SK-N-SH (cell line): ENCODE results near the gene ZNF2. TPM values are rescaled to one million over a fixed set of nuclear protein-coding genes. Genes with fewer than 3 reads are reported as not detected.
A peak's percentile ranks its signal among the peaks of the same experiment; 100 is the strongest.

Source experiments
- CTCF ChIA-PET: fragments of 300-600, 350-600 bp; formaldehyde crosslinking; extraction: SDS; loops from one replicate; lab custom pipeline; 2021; lab: Yijun Ruan, JAX
- POLR2A ChIA-PET: fragments of 350-600 bp; sonication (Branson Sonifier 250); formaldehyde crosslinking; extraction: SDS; loops from one replicate; lab custom pipeline; 2020; ENCODE audit warnings: antibody characterized with exemption, inconsistent platforms; lab: Yijun Ruan, JAX
- DNase-seq: peaks from one replicate; pipeline ENCODE4 v3.0.0; 2012
- H2AFZ ChIP-seq: fragments of 200-600 bp; sonication (generic); 2 replicates; pipeline ENCODE4 v1.8.1; 2016; ENCODE audit warnings: antibody characterized with exemption, mild to moderate bottlenecking, low read depth
- H3F3A ChIP-seq: fragments of 200-600 bp; sonication (generic); replicated peaks from 2 replicates; pipeline ENCODE3; 2016; ENCODE audit warnings: antibody characterized with exemption, mild to moderate bottlenecking; ENCODE audit not compliant: insufficient read depth
- H3K27ac ChIP-seq, 2 experiments: fragments of 200-500 bp in 1 of 2; fragments of 200-600 bp in 1 of 2; sonication (Bioruptor generic) in 1 of 2; sonication (generic), shearing (Covaris generic) in 1 of 2; 2 replicates each; pipeline versions ENCODE4 v1.5.1 to v1.6.1; 2014 to 2016; ENCODE audit warnings: low read depth in 2 of 2, inconsistent platforms in 1 of 2, low read length in 1 of 2, mild to moderate bottlenecking in 1 of 2, mixed read lengths in 1 of 2
- H3K27me3 ChIP-seq: fragments of 200-600 bp; sonication (generic), shearing (Covaris generic); 2 replicates; pipeline ENCODE4 v1.6.1; 2016; ENCODE audit warnings: mixed run types; ENCODE audit not compliant: insufficient read depth
- H3K36me3 ChIP-seq, 2 experiments: fragments of 200-500 bp in 1 of 2; fragments of 200-600 bp in 1 of 2; sonication (Bioruptor generic) in 1 of 2; sonication (generic) in 1 of 2; replicated peaks in 1 of 2; 2 replicates each; pipeline versions ENCODE3 to v1.5.1; 2014 to 2016; ENCODE audit warnings: low read length in 1 of 2, mild to moderate bottlenecking in 1 of 2; ENCODE audit not compliant: insufficient read depth in 2 of 2, control insufficient read depth in 1 of 2
- H3K4me1 ChIP-seq, 2 experiments: fragments of 200-500 bp in 1 of 2; fragments of 200-600 bp in 1 of 2; sonication (Bioruptor generic) in 1 of 2; sonication (generic), shearing (Covaris generic) in 1 of 2; 2 replicates each; pipeline versions ENCODE4 v1.5.1 to v1.6.1; 2014 to 2016; ENCODE audit warnings: low read depth in 1 of 2, low read length in 1 of 2, mixed run types in 1 of 2; ENCODE audit not compliant: insufficient read depth in 2 of 2, control insufficient read depth in 1 of 2
- H3K4me2 ChIP-seq: fragments of 200-600 bp; sonication (generic), shearing (Covaris generic); 2 replicates; pipeline ENCODE4 v1.6.1; 2017; ENCODE audit warnings: mixed run types
- H3K4me3 ChIP-seq, 2 experiments: fragments of 200-500 bp in 1 of 2; fragments of 200-600 bp in 1 of 2; sonication (Bioruptor generic) in 1 of 2; sonication (generic), shearing (Covaris generic) in 1 of 2; 2 replicates each; pipeline versions ENCODE4 v1.5.1 to v1.8.1; 2014 to 2016; ENCODE audit warnings: low read depth in 2 of 2, inconsistent platforms in 1 of 2, low read length in 1 of 2, mild to moderate bottlenecking in 1 of 2, mixed read lengths in 1 of 2, moderate library complexity in 1 of 2
- H3K79me2 ChIP-seq: fragments of 200-600 bp; sonication (generic); 2 replicates; pipeline ENCODE4 v1.8.1; 2017; ENCODE audit warnings: mild to moderate bottlenecking; ENCODE audit not compliant: insufficient read depth
- H3K9ac ChIP-seq: fragments of 200-600 bp; sonication (generic); 2 replicates; pipeline ENCODE4 v1.6.1; 2017; ENCODE audit warnings: mixed run types
- H3K9me2 ChIP-seq: fragments of 200-600 bp; sonication (generic); 2 replicates; pipeline ENCODE4 v1.6.1; 2017; ENCODE audit warnings: mixed run types
- H3K9me3 ChIP-seq: fragments of 200-600 bp; sonication (generic); 2 replicates; pipeline ENCODE4 v1.6.1; 2017; ENCODE audit warnings: mixed run types, mild to moderate bottlenecking, moderate library complexity
- H4K20me1 ChIP-seq: fragments of 200-600 bp; sonication (generic); 2 replicates; pipeline ENCODE4 v1.6.1; 2017; ENCODE audit warnings: mild to moderate bottlenecking, mixed run types; ENCODE audit not compliant: insufficient read depth
- CHD2 ChIP-seq: fragments of 150-350 bp; IDR thresholded peaks from 2 replicates; pipeline ENCODE4 v1.6.1; 2018; ENCODE audit warnings: low read length; ENCODE audit not compliant: partially characterized antibody
- EP300 ChIP-seq, 2 experiments: IDR thresholded peaks; 2 replicates each; pipeline versions ENCODE4 v1.4.0 to v1.6.1; 2012; ENCODE audit warnings: borderline replicate concordance in 1 of 2, low read depth in 1 of 2, low read length in 1 of 2
- EZH2phosphoT487 ChIP-seq: fragments of 200-600 bp; sonication (generic); IDR thresholded peaks from 2 replicates; pipeline ENCODE4 v1.6.1; 2017; ENCODE audit warnings: low read depth, mixed run types, mild to moderate bottlenecking, antibody characterized with exemption, moderate library complexity, borderline replicate concordance
- GATA2 ChIP-seq: sonication (generic); formaldehyde crosslinking; IDR thresholded peaks from 2 replicates; pipeline ENCODE4 v1.5.0; 2020; ENCODE audit warnings: mild to moderate bottlenecking, missing genetic modification reagents
- JUND ChIP-seq: IDR thresholded peaks from 2 replicates; pipeline ENCODE4 v1.4.0; 2012
- MEF2A ChIP-seq: IDR thresholded peaks from 2 replicates; pipeline ENCODE4 v1.4.0; 2012; ENCODE audit warnings: low read depth, borderline replicate concordance
- MXI1 ChIP-seq: IDR thresholded peaks from 2 replicates; pipeline ENCODE4 v1.6.1; 2012; ENCODE audit warnings: mild to moderate bottlenecking, low read depth, low read length, improper control_type of control experiment
- NRF1 ChIP-seq: IDR thresholded peaks from 2 replicates; pipeline ENCODE4 v1.6.1; 2012; ENCODE audit warnings: low read depth, mild to moderate bottlenecking, low read length
- TCF12 ChIP-seq: IDR thresholded peaks from 2 replicates; pipeline ENCODE4 v1.4.0; 2012
- TEAD4 ChIP-seq: IDR thresholded peaks from 2 replicates; pipeline ENCODE4 v1.4.0; 2012; ENCODE audit warnings: mild to moderate bottlenecking, borderline replicate concordance; ENCODE audit not compliant: insufficient read depth
- YY1 ChIP-seq: IDR thresholded peaks from 2 replicates; pipeline ENCODE4 v1.4.0; 2012; ENCODE audit warnings: low read depth, mild to moderate bottlenecking
- WGBS: methylation state at CpG from one replicate; pipeline ENCODE4 v1.1.6; 2017; ENCODE audit warnings: low lambda C conversion rate; 5-methylcytosine and 5-hydroxymethylcytosine counted together
- polyA plus RNA-seq, 3 experiments: library from polyadenylated mRNA; depleted of rRNA; stranded (reverse); fragments of >200 nt; gene quantifications; 2 replicates each; pipeline ENCODE4 v1.2.3, GENCODE V29; 2012
- TF ChIP-seq, protein P1 (sequence below): fragments of 150-350 bp; IDR thresholded peaks from 2 replicates; pipeline ENCODE4 v1.6.1; 2017; ENCODE audit warnings: antibody characterized with exemption, low read length, low read depth, borderline replicate concordance
- TF ChIP-seq, protein P2 (sequence below): IDR thresholded peaks from 2 replicates; pipeline ENCODE4 v1.4.0; 2012; ENCODE audit warnings: low read depth
- TF ChIP-seq, protein P3 (sequence below): IDR thresholded peaks from 2 replicates; pipeline ENCODE4 v1.4.0; 2012; ENCODE audit warnings: low read depth, borderline replicate concordance
- TF ChIP-seq, protein P4 (sequence below): IDR thresholded peaks from 2 replicates; pipeline ENCODE4; 2012
- TF ChIP-seq, protein P5 (sequence below): IDR thresholded peaks from 2 replicates; pipeline ENCODE4 v1.4.0; 2012; ENCODE audit warnings: low read depth, borderline replicate concordance

Gene ZNF2
- polyA plus RNA-seq, 1 of the 3 experiments (the other 2 are of a cell fraction): 1.6 TPM

DNA sequence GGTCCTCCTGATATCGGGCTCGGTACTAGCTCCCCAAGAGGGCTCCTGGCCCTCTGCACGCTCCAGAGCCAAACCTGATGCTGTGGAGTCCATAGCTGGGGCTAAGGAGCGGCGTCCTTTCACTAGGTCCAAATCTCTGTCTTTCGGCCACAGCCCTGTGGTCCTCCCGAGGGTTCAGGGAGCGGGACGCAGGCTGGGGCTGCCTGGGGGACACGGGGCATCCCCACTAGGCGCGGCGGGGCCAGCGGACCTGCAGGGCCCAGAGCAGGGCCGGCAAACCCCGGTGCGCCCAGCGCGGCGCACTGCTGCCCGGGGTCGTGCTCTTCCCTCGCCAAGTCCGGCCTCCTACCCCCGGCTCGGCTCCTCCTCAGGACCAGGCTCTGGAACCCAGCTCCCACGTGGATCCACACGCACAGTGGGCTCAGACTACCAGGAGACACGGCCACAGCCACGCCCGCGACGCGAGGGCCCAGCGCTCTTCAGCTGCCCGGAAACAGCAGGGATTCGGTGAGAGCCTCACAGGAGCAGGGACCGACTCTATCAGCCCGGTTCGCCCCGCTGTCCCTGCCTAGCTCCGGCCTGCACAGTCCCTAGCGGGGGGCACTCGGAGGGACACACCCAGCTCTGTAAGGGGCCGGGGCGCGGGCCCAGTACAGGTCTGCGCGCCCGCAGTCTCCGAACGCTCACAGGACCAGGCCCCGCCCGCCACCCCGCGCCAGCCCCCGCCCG, 6.6 kb upstream of the ZNF2 start (continued):
- TF ChIP-seq MEF2A: no peak
- TF ChIP-seq YY1: no peak
- no peak for TF ChIP-seq EZH2phosphoT487
- TF ChIP-seq, protein P1, sequence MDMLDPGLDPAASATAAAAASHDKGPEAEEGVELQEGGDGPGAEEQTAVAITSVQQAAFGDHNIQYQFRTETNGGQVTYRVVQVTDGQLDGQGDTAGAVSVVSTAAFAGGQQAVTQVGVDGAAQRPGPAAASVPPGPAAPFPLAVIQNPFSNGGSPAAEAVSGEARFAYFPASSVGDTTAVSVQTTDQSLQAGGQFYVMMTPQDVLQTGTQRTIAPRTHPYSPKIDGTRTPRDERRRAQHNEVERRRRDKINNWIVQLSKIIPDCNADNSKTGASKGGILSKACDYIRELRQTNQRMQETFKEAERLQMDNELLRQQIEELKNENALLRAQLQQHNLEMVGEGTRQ: no peak
- no peak for TF ChIP-seq EP300 (IDR thresholded peaks at IDR 0.05; ENCODE audit: borderline replicate concordance in 1 of 2, low read depth in 1 of 2, low read length in 1 of 2)
- no peak for TF ChIP-seq TCF12
- no peak for TF ChIP-seq JUND
- no peak for TF ChIP-seq CHD2

DNA sequence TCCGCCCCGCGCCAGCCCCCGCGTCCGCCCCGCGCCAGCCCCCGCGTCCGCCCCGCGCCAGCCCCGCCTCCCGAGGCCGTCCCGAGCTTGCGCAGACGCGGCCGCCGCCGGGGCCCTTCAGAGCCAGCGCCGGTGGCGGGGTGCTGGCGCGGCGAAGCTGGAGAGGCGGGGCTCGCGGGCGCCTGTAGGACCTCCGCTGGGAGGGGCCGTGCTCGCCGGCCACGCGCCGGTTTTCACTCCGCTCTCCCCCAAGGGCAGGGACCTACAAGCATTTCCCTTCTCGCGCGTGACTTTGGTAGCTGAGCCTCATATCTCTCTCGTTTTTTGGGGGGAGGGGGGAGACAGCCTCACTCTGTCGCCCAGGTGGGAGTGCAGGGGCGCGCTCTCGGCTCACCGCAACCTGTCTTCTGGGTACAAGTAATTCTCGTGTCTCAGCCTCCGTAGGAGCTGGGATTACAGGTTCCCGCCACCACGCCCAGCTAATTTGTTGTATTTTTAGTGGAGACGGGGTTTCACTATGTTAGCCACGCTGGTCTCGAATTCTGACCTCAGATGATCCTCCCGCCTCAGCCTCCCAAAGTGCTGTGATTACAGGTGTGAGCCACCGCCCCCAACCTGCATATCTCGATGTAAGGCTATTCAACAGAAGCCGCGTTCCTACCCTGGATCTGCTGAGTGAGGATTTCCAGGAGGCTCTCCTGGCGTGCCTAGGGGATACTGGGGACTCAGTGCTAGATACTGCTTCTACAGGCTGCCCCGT, 5.7 kb upstream of the ZNF2 start, which contains the start of gene ZNF514:
ZNF514 (minus strand) TSS at position 159 of the 760 bp plus-strand sequence. CDS start 6,595 bp downstream, outside the sequence.
- CTCF ChIA-PET: interaction anchor here (1.1 to 1.9 kb wide), 4 partner anchors 25 to 185 kb away, joined by 3 to 4 read pairs (median 4); no protein-coding TSS in a partner anchor
- Histone ChIP-seq H4K20me1 (no peaks in the 10 kb centered on the region), H3K36me3 (peaks cover 22 to 35% of the 10 kb centered on the region in 2 experiments), H3F3A (peaks cover 14% of the 10 kb centered on the region), H2AFZ (peak within 1 kb of the TSS; percentile 97), H3K9me2 (no peaks in the 10 kb centered on the region), H3K4me2 (peak within 1 kb of the TSS; percentile 93), H3K27me3 (no peaks in the 10 kb centered on the region), H3K4me1 (peaks cover 0 to 23% of the 10 kb centered on the region in 2 experiments; a peak in 2 of 4 replicates), H3K4me3 (peak within 1 kb of the TSS; percentile 74 to 79), H3K9ac (peak within 1 kb of the TSS; percentile 80), H3K9me3 (no peaks in the 10 kb centered on the region), H3K79me2 (peaks cover 12% of the 10 kb centered on the region), H3K27ac (peak within 1 kb of the TSS; percentile 22 to 80; a peak in 3 of 4 replicates)
- POLR2A ChIA-PET: interaction anchor here (2.6 kb wide), 1 partner anchor 38 kb away, joined by 8 read pairs; the partner anchor contains the start of gene MRPS5
- 68% methylated on average over 15 of the region's 64 CpGs for WGBS
- DNase-seq: peak; percentile 93
- TF ChIP-seq MXI1 (no peak; the same call in 1 of the 2 replicates), NRF1 (peak; percentile 71)
- TF ChIP-seq, protein P2, sequence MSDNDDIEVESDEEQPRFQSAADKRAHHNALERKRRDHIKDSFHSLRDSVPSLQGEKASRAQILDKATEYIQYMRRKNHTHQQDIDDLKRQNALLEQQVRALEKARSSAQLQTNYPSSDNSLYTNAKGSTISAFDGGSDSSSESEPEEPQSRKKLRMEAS: 0 out of 2 replicates have a peak, but pooled peaks have one; percentile 42

DNA sequence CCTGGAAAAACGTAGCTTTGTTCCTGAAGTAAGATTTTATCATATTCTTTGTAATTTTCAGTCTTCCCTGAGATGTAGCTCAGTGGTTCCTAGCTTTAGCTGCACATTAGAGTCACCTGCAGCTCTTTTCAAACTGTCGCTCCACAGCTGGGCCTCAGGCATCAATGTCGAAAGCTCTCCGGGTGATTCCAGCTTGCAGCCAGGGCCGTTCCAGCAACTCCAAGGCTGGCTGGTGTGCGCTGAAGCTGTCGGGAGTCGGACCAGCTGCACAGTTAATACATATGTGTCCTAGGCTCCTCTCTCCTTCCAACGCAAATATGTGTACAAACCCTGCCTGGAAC, 609 bp upstream of the ZNF2 start:
- Histone ChIP-seq H3F3A (peaks cover 11% of the 10 kb centered on the region), H3K4me3 (peak overlapping the region; percentile 88 to 89), H2AFZ (peak overlapping the region; percentile 88), H3K36me3 (peaks cover 0 to 4% of the 10 kb centered on the region in 2 experiments), H3K9me2 (no peaks in the 10 kb centered on the region), H3K79me2 (peaks cover 32% of the 10 kb centered on the region), H3K27ac (peak overlapping the region; percentile 85 to 96), H4K20me1 (no peaks in the 10 kb centered on the region), H3K4me1 (peaks cover 0 to 15% of the 10 kb centered on the region in 2 experiments; a peak in 2 of 4 replicates), H3K9me3 (no peaks in the 10 kb centered on the region), H3K27me3 (no peaks in the 10 kb centered on the region), H3K9ac (peak overlapping the region; percentile 79), H3K4me2 (peak overlapping the region; percentile 95)
- POLR2A ChIA-PET: interaction anchor here (1.1 to 2.5 kb wide), 3 partner anchors 42 to 237 kb away, joined by 3 to 23 read pairs (median 3); partner anchors contain the start of genes FAHD2A, MRPS5 and ZNF892
- 2% methylated on average over 9 of the region's 9 CpGs for WGBS
- CTCF ChIA-PET: interaction anchor here (1.2 to 2.8 kb wide), 2 partner anchors 44 to 88 kb away, joined by 4 to 11 read pairs; partner anchors contain the start of gene MRPS5
- DNase-seq: no peak
- TF ChIP-seq, protein P3, sequence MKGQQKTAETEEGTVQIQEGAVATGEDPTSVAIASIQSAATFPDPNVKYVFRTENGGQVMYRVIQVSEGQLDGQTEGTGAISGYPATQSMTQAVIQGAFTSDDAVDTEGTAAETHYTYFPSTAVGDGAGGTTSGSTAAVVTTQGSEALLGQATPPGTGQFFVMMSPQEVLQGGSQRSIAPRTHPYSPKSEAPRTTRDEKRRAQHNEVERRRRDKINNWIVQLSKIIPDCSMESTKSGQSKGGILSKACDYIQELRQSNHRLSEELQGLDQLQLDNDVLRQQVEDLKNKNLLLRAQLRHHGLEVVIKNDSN: no peak
- TF ChIP-seq, protein P2: no peak
- TF ChIP-seq, protein P4, sequence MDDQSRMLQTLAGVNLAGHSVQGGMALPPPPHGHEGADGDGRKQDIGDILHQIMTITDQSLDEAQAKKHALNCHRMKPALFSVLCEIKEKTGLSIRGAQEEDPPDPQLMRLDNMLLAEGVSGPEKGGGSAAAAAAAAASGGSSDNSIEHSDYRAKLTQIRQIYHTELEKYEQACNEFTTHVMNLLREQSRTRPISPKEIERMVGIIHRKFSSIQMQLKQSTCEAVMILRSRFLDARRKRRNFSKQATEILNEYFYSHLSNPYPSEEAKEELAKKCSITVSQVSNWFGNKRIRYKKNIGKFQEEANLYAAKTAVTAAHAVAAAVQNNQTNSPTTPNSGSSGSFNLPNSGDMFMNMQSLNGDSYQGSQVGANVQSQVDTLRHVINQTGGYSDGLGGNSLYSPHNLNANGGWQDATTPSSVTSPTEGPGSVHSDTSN: no peak
- TF ChIP-seq, protein P5, sequence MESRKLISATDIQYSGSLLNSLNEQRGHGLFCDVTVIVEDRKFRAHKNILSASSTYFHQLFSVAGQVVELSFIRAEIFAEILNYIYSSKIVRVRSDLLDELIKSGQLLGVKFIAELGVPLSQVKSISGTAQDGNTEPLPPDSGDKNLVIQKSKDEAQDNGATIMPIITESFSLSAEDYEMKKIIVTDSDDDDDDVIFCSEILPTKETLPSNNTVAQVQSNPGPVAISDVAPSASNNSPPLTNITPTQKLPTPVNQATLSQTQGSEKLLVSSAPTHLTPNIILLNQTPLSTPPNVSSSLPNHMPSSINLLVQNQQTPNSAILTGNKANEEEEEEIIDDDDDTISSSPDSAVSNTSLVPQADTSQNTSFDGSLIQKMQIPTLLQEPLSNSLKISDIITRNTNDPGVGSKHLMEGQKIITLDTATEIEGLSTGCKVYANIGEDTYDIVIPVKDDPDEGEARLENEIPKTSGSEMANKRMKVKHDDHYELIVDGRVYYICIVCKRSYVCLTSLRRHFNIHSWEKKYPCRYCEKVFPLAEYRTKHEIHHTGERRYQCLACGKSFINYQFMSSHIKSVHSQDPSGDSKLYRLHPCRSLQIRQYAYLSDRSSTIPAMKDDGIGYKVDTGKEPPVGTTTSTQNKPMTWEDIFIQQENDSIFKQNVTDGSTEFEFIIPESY: no peak
- TF ChIP-seq TEAD4: no peak
- no peak for TF ChIP-seq GATA2
